Activated CD8-positive, alpha-beta T cell treated with anti-CD3 and anti-CD28 coated beads, Interleukin-2, amount 10 ng/mL, durations not matched to agents 7 days and 5 days (primary cell): ENCODE data around the gene GPRIN3. TPM values are rescaled to one million over a fixed set of nuclear protein-coding genes. Genes with fewer than 3 reads are reported as not detected.

ENCODE experiments used
- ATAC-seq: fragments of 150-1000 bp; cut with Tn5 transposase; one replicate; pipeline ENCODE4 v1.10.0; 2021; ENCODE audit warnings: moderate library complexity
- CTCF ChIA-PET: fragments of 350-600 bp; sonication (Branson Sonifier 250); formaldehyde crosslinking; loops from one replicate; lab custom pipeline; 2021; ENCODE audit warnings: antibody characterized with exemption; lab: Charles Lee
- POLR2A ChIA-PET: fragments of 350-600 bp; sonication (Branson Sonifier 250); formaldehyde crosslinking; loops from one replicate; lab custom pipeline; 2021; ENCODE audit warnings: antibody characterized with exemption; lab: Charles Lee
- DNase-seq: peaks from one replicate; pipeline ENCODE4 v3.0.0-alpha.2; 2020
- H3K27ac Mint-ChIP-seq: one replicate; pipeline ENCODE4 v1.8.0; 2021; ENCODE audit warnings: mild to moderate bottlenecking, mixed read lengths
- H3K27me3 Mint-ChIP-seq: one replicate; pipeline ENCODE4 v1.8.0; 2021; ENCODE audit warnings: low read depth, mixed read lengths
- H3K36me3 Mint-ChIP-seq: one replicate; pipeline ENCODE4 v1.8.0; 2021; ENCODE audit warnings: low read depth, mixed read lengths
- H3K4me1 Mint-ChIP-seq: one replicate; pipeline ENCODE4 v1.8.0; 2021; ENCODE audit warnings: low read depth, mixed read lengths
- H3K4me3 Mint-ChIP-seq: one replicate; pipeline ENCODE4 v1.8.0; 2021; ENCODE audit warnings: mild to moderate bottlenecking, mixed read lengths
- H3K9me3 Mint-ChIP-seq: one replicate; pipeline ENCODE4 v1.8.0; 2022; ENCODE audit warnings: mixed read lengths; ENCODE audit not compliant: insufficient read depth
- total RNA-seq, 2 experiments: library from RNA; stranded (reverse); gene quantifications; one replicate each; pipeline ENCODE4 v1.2.3, GENCODE V29; 2021

Gene GPRIN3
- total RNA-seq, 2 experiments from 2014 or later = 40.6 to 40.8 TPM

DNA sequence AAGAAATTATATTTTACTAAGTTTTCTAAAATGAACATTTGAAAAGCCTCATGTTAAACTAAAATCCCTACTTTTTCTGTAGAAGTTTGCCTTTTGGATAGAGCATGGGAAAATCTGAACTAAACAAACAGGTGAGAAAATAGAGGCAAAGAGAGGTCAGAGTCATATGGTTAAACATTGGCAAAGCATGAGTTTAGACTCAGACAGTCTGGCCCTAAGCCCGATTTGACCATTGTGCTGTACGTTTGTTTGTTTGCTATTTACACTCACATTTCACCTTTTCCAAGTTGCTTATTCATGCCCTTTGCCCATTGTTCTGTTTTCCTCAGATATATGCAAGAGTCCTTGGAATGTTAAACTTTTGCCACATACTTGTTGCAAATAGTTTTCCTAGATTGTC lies 110.9 kb downstream of the GPRIN3 start:
- no peaks in the 10 kb centered on the region for H3K4me1 Mint-ChIP-seq
- ATAC-seq (no peak), DNase-seq (no peak)
- no peaks in the 10 kb centered on the region for H3K36me3 Mint-ChIP-seq
- POLR2A ChIA-PET = no interaction called here
- H3K9me3 Mint-ChIP-seq = no peaks in the 10 kb centered on the region
- no peak overlapping the region for H3K27ac Mint-ChIP-seq
- peaks cover 7% of the 10 kb centered on the region for H3K27me3 Mint-ChIP-seq
- H3K4me3 Mint-ChIP-seq = no peak overlapping the region
- CTCF ChIA-PET = no interaction called here

DNA sequence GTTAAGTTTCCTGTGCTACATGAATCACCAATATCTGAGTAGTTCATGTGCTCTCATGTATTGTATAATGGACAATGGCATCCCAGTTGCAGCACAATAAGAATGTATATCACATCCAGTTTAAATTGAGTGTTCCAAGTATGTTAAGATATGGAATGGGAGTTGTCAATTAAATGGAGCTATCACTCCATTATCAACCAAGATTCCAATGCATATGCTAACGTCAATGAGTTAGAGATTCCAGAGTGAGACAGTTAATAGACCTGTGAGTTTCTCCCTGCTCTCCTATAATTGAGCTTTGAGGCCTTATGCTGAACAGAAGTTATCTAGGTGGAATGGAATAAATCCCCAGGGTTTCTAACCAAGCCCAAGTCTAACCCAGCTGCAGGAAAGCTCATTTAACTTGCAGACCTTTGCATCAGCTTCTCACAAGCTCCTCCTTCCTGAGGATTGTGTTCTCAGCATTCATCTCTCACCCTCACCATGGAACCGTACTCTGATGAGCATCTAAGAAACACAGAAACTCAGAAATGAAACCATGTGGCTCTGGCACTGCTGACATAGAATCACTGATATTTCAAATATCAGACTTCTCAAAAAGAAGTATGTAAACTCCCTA lies 111.4 kb downstream of the GPRIN3 start:
- H3K4me1 Mint-ChIP-seq = no peaks in the 10 kb centered on the region
- no peak overlapping the region for H3K27ac Mint-ChIP-seq
- H3K36me3 Mint-ChIP-seq = no peaks in the 10 kb centered on the region
- DNase-seq (no peak), ATAC-seq (no peak)
- H3K9me3 Mint-ChIP-seq = no peaks in the 10 kb centered on the region
- no peak overlapping the region for H3K4me3 Mint-ChIP-seq
- CTCF ChIA-PET = no interaction called here
- peaks cover 7% of the 10 kb centered on the region for H3K27me3 Mint-ChIP-seq
- POLR2A ChIA-PET = no interaction called here

DNA sequence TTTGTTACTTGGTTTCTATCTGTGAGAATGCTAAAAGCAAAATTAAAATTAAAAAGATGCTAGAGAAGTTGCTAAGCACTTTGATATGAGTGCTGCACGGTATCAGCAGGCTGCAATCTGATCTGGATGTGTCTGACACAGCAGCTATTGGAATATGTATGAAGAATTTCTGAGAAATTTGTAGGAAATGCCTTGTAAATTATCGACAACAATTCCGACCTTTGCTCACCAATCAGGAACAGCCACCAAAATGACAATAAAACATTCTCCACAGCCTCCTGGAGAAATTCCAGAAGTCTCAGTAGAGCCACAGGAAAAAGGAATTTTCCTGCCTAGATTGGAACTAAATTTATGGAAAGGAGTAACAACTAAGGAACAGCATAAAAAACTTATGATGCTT lies 113.8 kb downstream of the GPRIN3 start:
- no peak for ATAC-seq
- Mint-ChIP-seq H3K4me1 (no peaks in the 10 kb centered on the region), H3K4me3 (no peak overlapping the region), H3K27ac (no peak overlapping the region), H3K27me3 (peaks cover 22% of the 10 kb centered on the region), H3K36me3 (no peaks in the 10 kb centered on the region), H3K9me3 (no peaks in the 10 kb centered on the region)
- POLR2A ChIA-PET = no interaction called here
- no peak for DNase-seq
- CTCF ChIA-PET = no interaction called here

Other genes with a start within 250 kb of the GPRIN3 start
- gene TIGD2, start 196.3 kb downstream of the GPRIN3 start, total RNA-seq = 1 to 10 TPM; 5.5 to 5.6 TPM